ENCODE results near the gene MOV10. TPM values are rescaled to one million over a fixed set of nuclear protein-coding genes. Genes with fewer than 3 reads are reported as not detected.

Gene MOV10
- total RNA-seq, 1 donor from 2014 or later, result 47.5 TPM

DNA sequence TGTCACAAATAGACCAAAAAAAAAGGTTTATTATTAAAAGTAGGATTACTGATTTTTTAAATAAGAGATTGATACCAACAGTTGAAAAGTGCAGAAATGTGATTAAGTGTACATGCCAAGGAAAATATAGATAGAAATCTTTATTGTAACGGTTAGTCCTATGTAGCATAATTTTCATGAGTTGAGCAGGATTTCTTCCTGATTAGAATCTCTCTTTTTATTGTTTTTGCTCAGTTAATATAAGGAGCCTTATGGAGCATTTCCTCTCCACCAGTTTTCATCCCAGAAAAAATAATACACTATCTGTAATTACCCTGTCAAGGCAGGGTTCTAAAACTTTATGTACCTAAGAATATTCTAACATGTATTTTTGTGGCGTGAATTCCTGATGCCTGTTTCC is 31.4 kb upstream of the MOV10 start:
- H3K4me3 Mint-ChIP-seq, result no peak overlapping the region
- DNase-seq (ENCODE audit: low spot score), result no peak
- TF ChIP-seq EZH2 (IDR thresholded peaks at IDR 0.05), result no peak
- TF ChIP-seq CTCF (IDR thresholded peaks at IDR 0.05), result no peak
- no peak for TF ChIP-seq EZH2phosphoT487 (IDR thresholded peaks at IDR 0.05)
- H3K4me2 ChIP-seq, result no peak overlapping the region
- H3K4me1 Mint-ChIP-seq, result no peaks in the 10 kb centered on the region
- peaks cover 23% of the 10 kb centered on the region for H4K20me1 ChIP-seq (ENCODE audit: low read depth)
- H3K27me3 ChIP-seq, result no peaks in the 10 kb centered on the region
- H3K36me3 Mint-ChIP-seq, result peaks cover 33% of the 10 kb centered on the region
- peaks cover 5% of the 10 kb centered on the region for H3K9me3 Mint-ChIP-seq
- H3K27ac ChIP-seq, result no peak overlapping the region
- peaks cover 5% of the 10 kb centered on the region for H3K9me3 ChIP-seq (ENCODE audit: low read depth)
- H3K79me2 ChIP-seq (ENCODE audit: low read depth), result peaks cover 87% of the 10 kb centered on the region
- no peaks in the 10 kb centered on the region for H3K27me3 Mint-ChIP-seq (ENCODE audit: insufficient read depth, low read depth)
- no peak overlapping the region for H3K9ac ChIP-seq
- H3K27ac Mint-ChIP-seq, result no peak overlapping the region
- H3K4me3 ChIP-seq, result no peak overlapping the region
- H2AFZ ChIP-seq (replicated peaks), result no peak overlapping the region
- H3K4me1 ChIP-seq, result no peaks in the 10 kb centered on the region
- H3F3A ChIP-seq (ENCODE audit: low read depth), result peaks cover 5% of the 10 kb centered on the region
- H3K36me3 ChIP-seq, result peaks cover 17% of the 10 kb centered on the region

- H3K4me3 Mint-ChIP-seq, result no peak overlapping the region
- Histone ChIP-seq H3K4me2 (no peak overlapping the region), H3K27me3 (no peaks in the 10 kb centered on the region), H3K9ac (no peak overlapping the region), H3K36me3 (peaks cover 19% of the 10 kb centered on the region), H3K27ac (no peak overlapping the region), H3K4me1 (no peaks in the 10 kb centered on the region), H2AFZ (replicated peaks) (no peak overlapping the region), H3K9me3 (ENCODE audit: low read depth) (no peaks in the 10 kb centered on the region), H3F3A (ENCODE audit: low read depth) (no peaks in the 10 kb centered on the region), H4K20me1 (ENCODE audit: low read depth) (peaks cover 22% of the 10 kb centered on the region), H3K4me3 (no peak overlapping the region), H3K79me2 (ENCODE audit: low read depth) (peaks cover 68% of the 10 kb centered on the region)
- no peaks in the 10 kb centered on the region for H3K27me3 Mint-ChIP-seq (ENCODE audit: insufficient read depth, low read depth)
- H3K4me1 Mint-ChIP-seq, result no peaks in the 10 kb centered on the region
- H3K27ac Mint-ChIP-seq, result no peak overlapping the region
- peaks cover 40% of the 10 kb centered on the region for H3K36me3 Mint-ChIP-seq
- TF ChIP-seq EZH2 (IDR thresholded peaks at IDR 0.05) (no peak), EZH2phosphoT487 (IDR thresholded peaks at IDR 0.05) (no peak), CTCF (IDR thresholded peaks at IDR 0.05) (no peak)
- peaks cover 2% of the 10 kb centered on the region for H3K9me3 Mint-ChIP-seq
- DNase-seq (ENCODE audit: low spot score), result no peak
These were observed 28.2 kb upstream of the MOV10 start for GRCh38 chr1:112646225-112646624.

DNA sequence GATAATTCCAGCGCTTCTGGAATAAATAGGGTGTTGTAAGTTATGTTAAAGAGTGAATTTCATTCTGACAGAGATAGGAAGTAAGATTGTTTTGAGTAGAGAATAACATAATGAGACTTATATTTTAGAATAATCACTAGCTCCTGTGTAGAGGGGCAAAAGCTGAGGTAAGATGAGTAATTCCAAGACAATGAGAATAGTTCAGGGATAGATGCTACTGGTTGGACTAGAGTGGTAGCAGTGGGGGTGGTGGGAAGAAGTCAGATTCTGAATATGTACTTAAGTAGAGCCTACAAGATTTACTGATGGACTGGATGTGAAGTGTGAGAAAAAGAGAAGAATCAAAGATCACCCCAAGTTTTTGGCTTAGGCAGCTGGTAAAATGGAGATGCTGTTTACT is 23.3 kb upstream of the MOV10 start:
- Histone ChIP-seq H3K79me2 (ENCODE audit: low read depth) (peaks cover 19% of the 10 kb centered on the region), H2AFZ (replicated peaks) (no peak overlapping the region), H3K4me2 (no peak overlapping the region), H3F3A (ENCODE audit: low read depth) (peaks cover 6% of the 10 kb centered on the region), H3K9me3 (ENCODE audit: low read depth) (no peaks in the 10 kb centered on the region), H4K20me1 (ENCODE audit: low read depth) (no peaks in the 10 kb centered on the region), H3K4me1 (no peaks in the 10 kb centered on the region), H3K4me3 (no peak overlapping the region), H3K27ac (no peak overlapping the region), H3K36me3 (peaks cover 19% of the 10 kb centered on the region), H3K9ac (no peak overlapping the region), H3K27me3 (no peaks in the 10 kb centered on the region)
- H3K27me3 Mint-ChIP-seq (ENCODE audit: insufficient read depth, low read depth), result no peaks in the 10 kb centered on the region
- no peaks in the 10 kb centered on the region for H3K4me1 Mint-ChIP-seq
- H3K36me3 Mint-ChIP-seq, result peaks cover 27% of the 10 kb centered on the region
- H3K27ac Mint-ChIP-seq, result no peak overlapping the region
- no peak for DNase-seq (ENCODE audit: low spot score)
- H3K9me3 Mint-ChIP-seq, result no peaks in the 10 kb centered on the region
- TF ChIP-seq CTCF (IDR thresholded peaks at IDR 0.05) (no peak), EZH2phosphoT487 (IDR thresholded peaks at IDR 0.05) (no peak), EZH2 (IDR thresholded peaks at IDR 0.05) (no peak)
- no peak overlapping the region for H3K4me3 Mint-ChIP-seq
